SK-N-SH treated with all-trans-retinoic acid at 6 μM for 48 hours (cell line): ENCODE data around the gene GBE1.

Experiments
- ATAC-seq: fragments of 200-7000 bp; cut with Tn5 transposase; 3 replicates; pipeline ENCODE4 v1.9.1; 2020; ENCODE audit warnings: mild to moderate bottlenecking, moderate library complexity
- ARNTL ChIP-seq: fragments of 450-650 bp; formaldehyde crosslinking; IDR thresholded peaks from 2 replicates; pipeline ENCODE4 v1.5.0; 2020; ENCODE audit warnings: low read depth, mild to moderate bottlenecking, moderate library complexity, borderline replicate concordance
- BACH2 ChIP-seq: fragments of 250-450 bp; sonication (Bioruptor Pico); IDR thresholded peaks from 2 replicates; pipeline ENCODE4 v1.9.0; 2021; ENCODE audit warnings: mild to moderate bottlenecking, borderline replicate concordance
- CSDC2 ChIP-seq: fragments of 250-450 bp; sonication (Bioruptor Pico); IDR thresholded peaks from 2 replicates; pipeline ENCODE4 v1.5.0; 2020; ENCODE audit warnings: mild to moderate bottlenecking, moderate library complexity
- GLIS3 ChIP-seq: fragments of 250-450 bp; sonication (Bioruptor Pico); IDR thresholded peaks from 2 replicates; pipeline ENCODE4 v1.5.0; 2020; ENCODE audit warnings: mild to moderate bottlenecking, moderate library complexity
- OSR1 ChIP-seq: fragments of 250-450 bp; sonication (Bioruptor Pico); IDR thresholded peaks from 2 replicates; pipeline ENCODE4 v1.8.0; 2022; ENCODE audit warnings: moderate library complexity, mild to moderate bottlenecking, inconsistent platforms
- PPARA ChIP-seq: fragments of 250-450 bp; sonication (Bioruptor Pico); IDR thresholded peaks from 2 replicates; pipeline ENCODE4 v1.5.0; 2020; ENCODE audit warnings: mild to moderate bottlenecking, borderline replicate concordance
- RARB ChIP-seq: fragments of 250-450 bp; sonication (Bioruptor Pico); IDR thresholded peaks from 2 replicates; pipeline ENCODE4 v1.8.0; 2021; ENCODE audit warnings: mild to moderate bottlenecking, moderate library complexity
- TCF4 ChIP-seq: fragments of 250-450 bp; sonication (Bioruptor Pico); IDR thresholded peaks from 2 replicates; pipeline ENCODE4 v1.8.0; 2021; ENCODE audit warnings: mild to moderate bottlenecking, moderate library complexity, borderline replicate concordance
- TOX ChIP-seq: fragments of 250-450 bp; sonication (Bioruptor Pico); IDR thresholded peaks from 2 replicates; pipeline ENCODE4 v1.8.0; 2021; ENCODE audit warnings: mild to moderate bottlenecking, moderate library complexity, borderline replicate concordance
- ZC3H10 ChIP-seq: fragments of 250-450 bp; sonication (Bioruptor Pico); IDR thresholded peaks from 2 replicates; pipeline ENCODE4 v1.5.1; 2021; ENCODE audit warnings: mild to moderate bottlenecking, moderate library complexity
- ZFP3 ChIP-seq: fragments of 250-450 bp; sonication (Bioruptor Pico); IDR thresholded peaks from 2 replicates; pipeline ENCODE4 v1.5.0; 2020; ENCODE audit warnings: mild to moderate bottlenecking, moderate library complexity
- ZFP30 ChIP-seq: fragments of 450-650 bp; formaldehyde crosslinking; IDR thresholded peaks from 2 replicates; pipeline ENCODE4 v1.5.0; 2022; ENCODE audit warnings: mild to moderate bottlenecking, moderate library complexity
- ZNF565 ChIP-seq: fragments of 450-650 bp; formaldehyde crosslinking; conservative IDR thresholded peaks from 2 replicates; pipeline ENCODE4 v1.5.0; 2020; ENCODE audit warnings: low read depth, mild to moderate bottlenecking, moderate library complexity
- ZNF70 ChIP-seq: fragments of 450-650 bp; formaldehyde crosslinking; IDR thresholded peaks from 2 replicates; pipeline ENCODE4 v1.5.0; 2020; ENCODE audit warnings: mild to moderate bottlenecking, moderate library complexity
- ZNF8 ChIP-seq: fragments of 450-650 bp; formaldehyde crosslinking; IDR thresholded peaks from 2 replicates; pipeline ENCODE4 v1.5.0; 2020; ENCODE audit warnings: mild to moderate bottlenecking, moderate library complexity
- TF ChIP-seq, protein P1 (sequence below): fragments of 250-450 bp; sonication (Bioruptor Pico); IDR thresholded peaks from 2 replicates; pipeline ENCODE4 v1.5.1; 2020; ENCODE audit warnings: low read depth, mild to moderate bottlenecking, moderate library complexity
- TF ChIP-seq, protein P2 (sequence below): fragments of 250-450 bp; sonication (Bioruptor Pico); IDR thresholded peaks from 2 replicates; pipeline ENCODE4 v1.5.1; 2021; ENCODE audit warnings: mild to moderate bottlenecking, moderate library complexity
- TF ChIP-seq, protein P3 (sequence below): fragments of 250-450 bp; sonication (Bioruptor Pico); IDR thresholded peaks from 2 replicates; pipeline ENCODE4 v1.8.0; 2021; ENCODE audit warnings: low read depth, mild to moderate bottlenecking, moderate library complexity, borderline replicate concordance
- TF ChIP-seq, protein P4 (sequence below): fragments of 250-450 bp; sonication (Bioruptor Pico); IDR thresholded peaks from 2 replicates; pipeline ENCODE4 v1.5.0; 2020; ENCODE audit warnings: mild to moderate bottlenecking, moderate library complexity
- TF ChIP-seq, protein P5 (sequence below): fragments of 250-450 bp; sonication (Bioruptor Pico); IDR thresholded peaks from 2 replicates; pipeline ENCODE4 v1.8.0; 2020; ENCODE audit warnings: mild to moderate bottlenecking, moderate library complexity, borderline replicate concordance

GBE1 gene

DNA sequence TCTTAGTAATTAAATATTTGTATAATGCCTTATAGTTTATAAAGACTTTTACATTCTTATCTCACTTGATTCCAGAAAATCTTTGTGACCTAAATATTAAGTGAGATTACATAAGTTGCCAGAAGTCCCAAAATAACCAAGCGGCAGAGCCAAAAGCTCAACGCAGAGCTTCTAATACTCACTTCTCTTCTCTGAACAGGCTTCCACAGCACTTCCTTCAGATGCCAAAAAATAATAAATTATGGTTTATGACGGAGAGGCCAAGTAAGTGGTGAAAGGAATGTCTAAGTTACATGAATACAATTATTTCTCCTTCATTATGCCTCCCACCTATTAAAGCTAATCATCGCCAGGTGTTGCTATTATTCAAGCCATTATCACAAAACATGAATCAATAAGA lies 110.3 kb downstream of the GBE1 start (continued):
- no peak for TF ChIP-seq GLIS3 (CRISPR knock-in tag)
- TF ChIP-seq ZFP3 (CRISPR knock-in tag): no peak
- TF ChIP-seq, protein P1, sequence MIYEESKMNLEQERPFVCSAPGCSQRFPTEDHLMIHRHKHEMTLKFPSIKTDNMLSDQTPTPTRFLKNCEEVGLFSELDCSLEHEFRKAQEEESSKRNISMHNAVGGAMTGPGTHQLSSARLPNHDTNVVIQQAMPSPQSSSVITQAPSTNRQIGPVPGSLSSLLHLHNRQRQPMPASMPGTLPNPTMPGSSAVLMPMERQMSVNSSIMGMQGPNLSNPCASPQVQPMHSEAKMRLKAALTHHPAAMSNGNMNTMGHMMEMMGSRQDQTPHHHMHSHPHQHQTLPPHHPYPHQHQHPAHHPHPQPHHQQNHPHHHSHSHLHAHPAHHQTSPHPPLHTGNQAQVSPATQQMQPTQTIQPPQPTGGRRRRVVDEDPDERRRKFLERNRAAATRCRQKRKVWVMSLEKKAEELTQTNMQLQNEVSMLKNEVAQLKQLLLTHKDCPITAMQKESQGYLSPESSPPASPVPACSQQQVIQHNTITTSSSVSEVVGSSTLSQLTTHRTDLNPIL (CRISPR knock-in tag): no peak
- TF ChIP-seq, all 23 proteins: peak for 0

DNA sequence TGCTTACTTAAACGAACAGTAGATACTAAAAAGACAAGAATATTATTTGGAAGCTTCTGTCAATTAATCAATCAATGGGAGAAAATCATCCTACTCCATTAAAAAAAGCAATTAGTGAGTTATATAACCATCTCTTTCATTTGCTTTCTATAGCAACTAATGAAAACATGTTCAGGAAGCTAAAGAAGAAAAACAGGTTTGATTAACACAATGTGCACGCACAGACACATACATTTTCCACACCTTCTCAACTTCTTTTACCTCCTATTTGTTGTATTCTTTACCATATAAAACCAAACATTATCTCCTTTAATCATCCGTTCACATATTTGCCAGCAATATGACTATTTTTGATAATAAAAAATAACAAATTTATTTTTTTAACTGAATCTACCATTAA lies 111.3 kb downstream of the GBE1 start:
- no peak for ATAC-seq

DNA sequence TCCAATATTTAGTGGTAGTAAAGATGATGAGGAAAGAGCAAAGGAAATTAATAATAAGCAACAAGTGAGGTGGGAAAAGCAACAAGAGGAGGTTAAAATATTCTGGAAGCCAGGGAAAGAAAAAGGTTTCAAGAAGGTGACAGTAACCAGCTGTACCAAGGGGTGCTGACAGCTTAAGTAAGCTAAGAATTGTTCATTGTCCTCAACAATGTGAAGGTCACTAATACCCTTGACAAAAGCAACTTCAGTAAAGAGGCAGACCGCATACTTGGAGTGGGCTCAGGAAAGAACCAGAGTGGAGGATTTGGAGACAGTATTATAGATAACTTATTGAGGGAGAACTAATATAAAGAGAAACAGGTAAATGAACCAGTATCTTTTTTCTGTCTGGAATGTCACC lies 116.2 kb downstream of the GBE1 start:
- no peak for ATAC-seq
- TF ChIP-seq ZNF70 (CRISPR knock-in tag) (no peak), CSDC2 (CRISPR knock-in tag) (no peak), PPARA (CRISPR knock-in tag) (no peak), TCF4 (no peak), GLIS3 (CRISPR knock-in tag) (no peak), BACH2 (no peak), OSR1 (CRISPR knock-in tag) (no peak)
- TF ChIP-seq, protein P1 (CRISPR knock-in tag): no peak
- TF ChIP-seq, protein P2, sequence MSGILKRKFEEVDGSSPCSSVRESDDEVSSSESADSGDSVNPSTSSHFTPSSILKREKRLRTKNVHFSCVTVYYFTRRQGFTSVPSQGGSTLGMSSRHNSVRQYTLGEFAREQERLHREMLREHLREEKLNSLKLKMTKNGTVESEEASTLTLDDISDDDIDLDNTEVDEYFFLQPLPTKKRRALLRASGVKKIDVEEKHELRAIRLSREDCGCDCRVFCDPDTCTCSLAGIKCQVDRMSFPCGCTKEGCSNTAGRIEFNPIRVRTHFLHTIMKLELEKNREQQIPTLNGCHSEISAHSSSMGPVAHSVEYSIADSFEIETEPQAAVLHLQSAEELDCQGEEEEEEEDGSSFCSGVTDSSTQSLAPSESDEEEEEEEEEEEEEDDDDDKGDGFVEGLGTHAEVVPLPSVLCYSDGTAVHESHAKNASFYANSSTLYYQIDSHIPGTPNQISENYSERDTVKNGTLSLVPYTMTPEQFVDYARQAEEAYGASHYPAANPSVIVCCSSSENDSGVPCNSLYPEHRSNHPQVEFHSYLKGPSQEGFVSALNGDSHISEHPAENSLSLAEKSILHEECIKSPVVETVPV (CRISPR knock-in tag): no peak

More for the DNA sequence above, 111.3 kb downstream of the GBE1 start:
- TF ChIP-seq ZFP30: no peak
- TF ChIP-seq ZNF8 (CRISPR knock-in tag): no peak
- TF ChIP-seq, protein P2 (CRISPR knock-in tag): no peak
- no peak for TF ChIP-seq GLIS3 (CRISPR knock-in tag)
- no peak for TF ChIP-seq ZNF565 (CRISPR knock-in tag)
- no peak for TF ChIP-seq CSDC2 (CRISPR knock-in tag)
- TF ChIP-seq, protein P3, sequence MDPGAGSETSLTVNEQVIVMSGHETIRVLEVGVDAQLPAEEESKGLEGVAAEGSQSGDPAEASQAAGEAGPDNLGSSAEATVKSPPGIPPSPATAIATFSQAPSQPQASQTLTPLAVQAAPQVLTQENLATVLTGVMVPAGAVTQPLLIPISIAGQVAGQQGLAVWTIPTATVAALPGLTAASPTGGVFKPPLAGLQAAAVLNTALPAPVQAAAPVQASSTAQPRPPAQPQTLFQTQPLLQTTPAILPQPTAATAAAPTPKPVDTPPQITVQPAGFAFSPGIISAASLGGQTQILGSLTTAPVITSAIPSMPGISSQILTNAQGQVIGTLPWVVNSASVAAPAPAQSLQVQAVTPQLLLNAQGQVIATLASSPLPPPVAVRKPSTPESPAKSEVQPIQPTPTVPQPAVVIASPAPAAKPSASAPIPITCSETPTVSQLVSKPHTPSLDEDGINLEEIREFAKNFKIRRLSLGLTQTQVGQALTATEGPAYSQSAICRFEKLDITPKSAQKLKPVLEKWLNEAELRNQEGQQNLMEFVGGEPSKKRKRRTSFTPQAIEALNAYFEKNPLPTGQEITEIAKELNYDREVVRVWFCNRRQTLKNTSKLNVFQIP (CRISPR knock-in tag): no peak
- no peak for TF ChIP-seq ZC3H10 (CRISPR knock-in tag)
- no peak for TF ChIP-seq RARB (CRISPR knock-in tag)
- TF ChIP-seq, protein P1 (CRISPR knock-in tag): no peak
- no peak for TF ChIP-seq ZNF70 (CRISPR knock-in tag)
- TF ChIP-seq OSR1 (CRISPR knock-in tag): no peak
- TF ChIP-seq ARNTL (CRISPR knock-in tag): no peak
- TF ChIP-seq TOX: no peak
- TF ChIP-seq, protein P4, sequence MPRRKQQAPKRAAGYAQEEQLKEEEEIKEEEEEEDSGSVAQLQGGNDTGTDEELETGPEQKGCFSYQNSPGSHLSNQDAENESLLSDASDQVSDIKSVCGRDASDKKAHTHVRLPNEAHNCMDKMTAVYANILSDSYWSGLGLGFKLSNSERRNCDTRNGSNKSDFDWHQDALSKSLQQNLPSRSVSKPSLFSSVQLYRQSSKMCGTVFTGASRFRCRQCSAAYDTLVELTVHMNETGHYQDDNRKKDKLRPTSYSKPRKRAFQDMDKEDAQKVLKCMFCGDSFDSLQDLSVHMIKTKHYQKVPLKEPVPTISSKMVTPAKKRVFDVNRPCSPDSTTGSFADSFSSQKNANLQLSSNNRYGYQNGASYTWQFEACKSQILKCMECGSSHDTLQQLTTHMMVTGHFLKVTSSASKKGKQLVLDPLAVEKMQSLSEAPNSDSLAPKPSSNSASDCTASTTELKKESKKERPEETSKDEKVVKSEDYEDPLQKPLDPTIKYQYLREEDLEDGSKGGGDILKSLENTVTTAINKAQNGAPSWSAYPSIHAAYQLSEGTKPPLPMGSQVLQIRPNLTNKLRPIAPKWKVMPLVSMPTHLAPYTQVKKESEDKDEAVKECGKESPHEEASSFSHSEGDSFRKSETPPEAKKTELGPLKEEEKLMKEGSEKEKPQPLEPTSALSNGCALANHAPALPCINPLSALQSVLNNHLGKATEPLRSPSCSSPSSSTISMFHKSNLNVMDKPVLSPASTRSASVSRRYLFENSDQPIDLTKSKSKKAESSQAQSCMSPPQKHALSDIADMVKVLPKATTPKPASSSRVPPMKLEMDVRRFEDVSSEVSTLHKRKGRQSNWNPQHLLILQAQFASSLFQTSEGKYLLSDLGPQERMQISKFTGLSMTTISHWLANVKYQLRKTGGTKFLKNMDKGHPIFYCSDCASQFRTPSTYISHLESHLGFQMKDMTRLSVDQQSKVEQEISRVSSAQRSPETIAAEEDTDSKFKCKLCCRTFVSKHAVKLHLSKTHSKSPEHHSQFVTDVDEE: no peak
- TF ChIP-seq PPARA (CRISPR knock-in tag): no peak
- TF ChIP-seq, protein P5, sequence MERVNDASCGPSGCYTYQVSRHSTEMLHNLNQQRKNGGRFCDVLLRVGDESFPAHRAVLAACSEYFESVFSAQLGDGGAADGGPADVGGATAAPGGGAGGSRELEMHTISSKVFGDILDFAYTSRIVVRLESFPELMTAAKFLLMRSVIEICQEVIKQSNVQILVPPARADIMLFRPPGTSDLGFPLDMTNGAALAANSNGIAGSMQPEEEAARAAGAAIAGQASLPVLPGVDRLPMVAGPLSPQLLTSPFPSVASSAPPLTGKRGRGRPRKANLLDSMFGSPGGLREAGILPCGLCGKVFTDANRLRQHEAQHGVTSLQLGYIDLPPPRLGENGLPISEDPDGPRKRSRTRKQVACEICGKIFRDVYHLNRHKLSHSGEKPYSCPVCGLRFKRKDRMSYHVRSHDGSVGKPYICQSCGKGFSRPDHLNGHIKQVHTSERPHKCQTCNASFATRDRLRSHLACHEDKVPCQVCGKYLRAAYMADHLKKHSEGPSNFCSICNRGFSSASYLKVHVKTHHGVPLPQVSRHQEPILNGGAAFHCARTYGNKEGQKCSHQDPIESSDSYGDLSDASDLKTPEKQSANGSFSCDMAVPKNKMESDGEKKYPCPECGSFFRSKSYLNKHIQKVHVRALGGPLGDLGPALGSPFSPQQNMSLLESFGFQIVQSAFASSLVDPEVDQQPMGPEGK (CRISPR knock-in tag): no peak
